ENCODE measurements around the gene RBFOX2.
"Not testable (repeated sequence)": the region's sequence is repeated elsewhere in the genome, so short reads cannot be mapped to it uniquely, and the experiment has no call there.

RBFOX2 gene

DNA sequence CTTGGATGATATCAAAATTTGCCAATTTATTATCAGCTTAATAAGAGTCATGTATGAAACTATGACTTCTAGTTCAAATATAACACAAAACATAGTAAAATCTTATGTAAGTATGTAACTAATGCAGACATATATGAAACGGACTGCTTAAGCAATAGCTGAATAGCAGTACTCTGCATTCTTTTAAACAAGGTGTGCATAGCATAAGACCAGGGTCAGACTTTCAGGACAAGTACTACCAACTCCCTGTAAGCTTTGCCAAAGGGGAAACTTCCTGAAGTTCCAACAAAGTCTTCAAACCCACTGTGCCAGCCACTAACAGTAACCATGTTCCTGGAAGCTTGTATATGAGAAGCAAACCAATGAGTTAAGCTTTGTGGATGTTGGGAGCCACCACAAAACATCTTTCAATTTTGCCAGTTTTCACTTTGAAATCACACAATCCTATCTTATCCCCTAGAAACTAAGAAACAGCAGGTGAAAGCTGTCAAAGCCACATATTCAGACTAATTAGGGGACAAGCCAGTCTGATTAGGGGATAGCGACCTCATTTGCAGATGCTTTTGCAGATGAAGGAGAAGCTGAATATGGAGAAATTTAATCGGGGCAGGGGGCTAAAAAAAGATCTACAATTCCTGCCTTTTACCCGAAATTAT lies 13.3 kb downstream of the RBFOX2 start:
- intact Hi-C loops (cut with DNase I) = no loop called here
- no peak for DNase-seq

GRCh38 chr22:36014546-36015074 lies 14.0 kb downstream of the RBFOX2 start:
- DNase-seq = no peak
- intact Hi-C loops (cut with DNase I) = no loop called here

- intact Hi-C loops (cut with DNase I) = no loop called here
- DNase-seq = no peak
Measured at GRCh38 chr22:36012332-36012731, 16.3 kb downstream of the RBFOX2 start.

GRCh38 chr22:36010882-36011281 lies 17.7 kb downstream of the RBFOX2 start:
- intact Hi-C loops (cut with DNase I) = no loop called here
- no peak for DNase-seq

GRCh38 chr22:36010090-36010489 lies 18.5 kb downstream of the RBFOX2 start:
- intact Hi-C loops (cut with DNase I) = no loop called here
- no peak for DNase-seq

DNA sequence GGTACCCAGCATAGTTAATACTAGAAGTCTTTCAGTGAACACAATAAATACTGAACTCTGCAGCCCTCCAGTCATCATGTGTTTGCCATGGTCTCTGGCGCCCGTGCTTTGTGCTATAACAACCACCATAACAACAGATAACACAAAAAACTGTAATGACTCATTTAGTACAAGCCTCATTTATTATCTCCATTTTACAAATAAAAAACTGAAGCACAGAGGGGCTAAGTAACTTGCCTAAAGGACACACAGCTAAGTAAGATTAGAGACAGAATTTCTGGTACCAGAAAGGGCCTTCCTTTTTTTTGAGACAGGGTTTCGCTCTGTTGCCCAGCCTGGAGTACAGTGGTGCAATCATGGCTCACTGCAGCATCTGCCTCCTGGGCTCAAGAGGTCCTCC lies 19.5 kb downstream of the RBFOX2 start:
- no peak for DNase-seq
- intact Hi-C loops (cut with DNase I) = no loop called here

DNA sequence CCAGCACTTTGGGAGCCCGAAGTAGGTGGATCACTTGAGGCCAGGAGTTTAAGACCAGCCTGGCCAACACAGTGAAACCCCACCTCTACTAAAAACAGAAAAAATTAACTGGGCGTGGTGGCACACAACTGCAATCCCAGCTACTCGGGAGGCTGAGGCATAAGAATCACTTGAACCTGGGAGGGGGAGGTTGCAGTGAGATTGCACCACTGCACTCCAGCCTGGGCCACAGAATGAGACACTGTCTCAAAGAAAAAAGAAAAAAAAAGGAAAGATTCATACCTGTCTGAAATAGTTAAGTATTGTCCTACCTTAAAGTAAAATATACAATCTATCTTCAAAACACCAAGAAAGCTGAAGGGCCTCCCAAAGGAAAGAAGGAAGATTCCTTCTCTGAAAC lies 20.1 kb downstream of the RBFOX2 start:
- intact Hi-C loops (cut with DNase I) = no loop called here
- no peak for DNase-seq

- intact Hi-C loops (cut with DNase I) = no loop called here
- DNase-seq = no peak
Measured at GRCh38 chr22:36008131-36008530, 20.5 kb downstream of the RBFOX2 start.

- no peak for DNase-seq
- intact Hi-C loops (cut with DNase I) = no loop called here
Measured at GRCh38 chr22:36003972-36004674, 24.5 kb downstream of the RBFOX2 start.

DNA sequence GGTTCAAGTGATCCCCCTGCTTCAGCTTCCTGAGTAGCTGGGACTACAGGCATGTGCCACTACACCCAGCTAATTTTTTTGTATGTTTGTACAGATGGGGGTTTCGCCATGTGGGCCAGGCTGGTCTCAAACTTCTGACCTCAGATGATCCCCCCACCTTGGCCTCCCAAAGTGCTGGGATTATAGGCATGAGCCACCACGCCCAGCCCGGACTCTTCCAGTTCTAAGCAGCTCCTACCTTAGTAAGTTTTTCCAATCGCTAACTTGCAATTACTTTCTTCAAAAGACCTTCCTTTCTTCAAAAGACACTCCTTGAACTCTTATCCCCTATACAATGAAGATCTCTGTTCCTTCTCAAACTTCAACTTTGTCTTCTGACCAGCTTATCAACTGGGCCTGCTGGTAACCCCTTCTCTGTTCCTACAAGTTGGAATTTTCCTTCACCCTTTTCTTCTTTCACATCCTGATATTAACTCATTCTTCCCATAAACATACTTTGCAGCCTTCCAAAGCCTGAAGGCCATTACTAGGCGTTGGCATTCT lies 25.8 kb downstream of the RBFOX2 start:
- DNase-seq = no peak
- intact Hi-C loops (cut with DNase I) = no loop called here

GRCh38 chr22:36002084-36002483 lies 26.5 kb downstream of the RBFOX2 start:
- intact Hi-C loops (cut with DNase I) = no loop called here

GRCh38 chr22:35998748-35999147 lies 29.9 kb downstream of the RBFOX2 start:
- intact Hi-C loops (cut with DNase I) = no loop called here
- no peak for DNase-seq

More at GRCh38 chr22:36002084-36002483, 26.5 kb downstream of the RBFOX2 start:
- no peak for DNase-seq

GRCh38 chr22:35997438-35997837 lies 31.2 kb downstream of the RBFOX2 start:
- intact Hi-C loops (cut with DNase I) = no loop called here
- DNase-seq = no peak

GRCh38 chr22:35996596-35996995 lies 32.0 kb downstream of the RBFOX2 start:
- DNase-seq = no peak
- intact Hi-C loops (cut with DNase I) = no loop called here

- intact Hi-C loops (cut with DNase I) = no loop called here
- peak in 2 of 42 donors; percentile 5 to 17 for DNase-seq
Measured at GRCh38 chr22:35995772-35996171, 32.9 kb downstream of the RBFOX2 start.

GRCh38 chr22:35995348-35995747 lies 33.3 kb downstream of the RBFOX2 start:
- no peak for DNase-seq
- intact Hi-C loops (cut with DNase I) = no loop called here

- DNase-seq; intact Hi-C loops (cut with DNase I): not testable (repeated sequence)
Measured at GRCh38 chr22:35993727-35994126, 34.9 kb downstream of the RBFOX2 start.

- no peak for DNase-seq
- intact Hi-C loops (cut with DNase I) = no loop called here
Measured at GRCh38 chr22:35993048-35993714, 35.4 kb downstream of the RBFOX2 start.

DNA sequence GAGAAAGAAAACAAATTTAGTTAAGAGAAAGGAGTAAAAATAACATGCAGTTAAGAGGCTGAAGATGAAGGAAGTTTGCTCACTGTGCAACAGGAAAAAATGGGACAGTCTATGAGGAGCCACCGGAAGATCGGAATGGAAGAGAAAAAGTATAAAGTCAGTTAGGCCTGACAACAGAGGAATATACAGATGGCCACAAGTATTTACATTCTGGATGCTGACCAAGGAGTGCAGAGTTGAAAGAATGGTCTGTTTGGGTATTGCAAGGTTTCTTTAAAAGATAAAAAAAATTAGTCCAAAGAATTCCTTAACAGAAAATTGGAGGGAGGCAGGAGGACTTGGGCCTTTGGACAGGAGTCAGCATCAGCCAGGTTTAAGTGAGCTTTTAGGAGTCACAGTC lies 37.5 kb downstream of the RBFOX2 start:
- intact Hi-C loops (cut with DNase I) = no loop called here
- DNase-seq = no peak

GRCh38 chr22:35988030-35988429 lies 40.6 kb downstream of the RBFOX2 start:
- DNase-seq = no peak
- intact Hi-C loops (cut with DNase I) = no loop called here

Measured in head of caudate nucleus (tissue), 42 donors.